HepG2 (cell line): ENCODE data around the gene PARP11. TPM values are rescaled to one million over a fixed set of nuclear protein-coding genes. Genes with fewer than 3 reads are reported as not detected.

Experiments
- CEBPG ChIP-seq: IDR thresholded peaks from 2 replicates; pipeline ENCODE4 v1.6.1; 2016
- CREB1 ChIP-seq, 2 experiments: fragments of 450-650 bp in 1 of 2; IDR thresholded peaks; 2 replicates each; pipeline ENCODE4 v1.6.1; 2016 to 2017; ENCODE audit warnings: control low read depth in 1 of 2, mild to moderate bottlenecking in 1 of 2, missing compliant biosample characterization in 1 of 2, missing genetic modification characterization in 1 of 2
- DMTF1 ChIP-seq: sonication (generic); formaldehyde crosslinking; IDR thresholded peaks from 2 replicates; pipeline ENCODE4 v1.4.0; 2020; ENCODE audit warnings: mild to moderate bottlenecking, missing genetic modification reagents
- E2F1 ChIP-seq: sonication (generic); formaldehyde crosslinking; IDR thresholded peaks from 2 replicates; pipeline ENCODE4 v1.5.0; 2020; ENCODE audit warnings: missing genetic modification reagents
- HOMEZ ChIP-seq: IDR thresholded peaks from 2 replicates; pipeline ENCODE4 v1.6.1; 2016; ENCODE audit warnings: low read depth
- KDM2A ChIP-seq: sonication (generic); formaldehyde crosslinking; IDR thresholded peaks from 2 replicates; pipeline ENCODE4 v1.4.0; 2020; ENCODE audit warnings: low read depth, missing genetic modification reagents, borderline replicate concordance
- KLF11 ChIP-seq: IDR thresholded peaks from 2 replicates; pipeline ENCODE4 v1.6.1; 2016; ENCODE audit warnings: missing compliant biosample characterization
- NFYB ChIP-seq: sonication (generic); formaldehyde crosslinking; IDR thresholded peaks from 2 replicates; pipeline ENCODE4 v1.4.0; 2020; ENCODE audit warnings: missing genetic modification reagents
- NFYC ChIP-seq: IDR thresholded peaks from 2 replicates; pipeline ENCODE4 v1.6.1; 2016; ENCODE audit warnings: missing genetic modification reagents, missing compliant biosample characterization
- PHF8 ChIP-seq: sonication (generic); formaldehyde crosslinking; IDR thresholded peaks from 2 replicates; pipeline ENCODE4 v1.5.0; 2020; ENCODE audit warnings: missing genetic modification reagents
- RBFOX2 ChIP-seq: fragments of 200-400 bp; formaldehyde crosslinking; IDR thresholded peaks from 2 replicates; pipeline ENCODE4 v1.6.1; 2017; ENCODE audit warnings: low read depth, mild to moderate bottlenecking, low read length
- SAP130 ChIP-seq: IDR thresholded peaks from 2 replicates; pipeline ENCODE4 v1.6.1; 2016; ENCODE audit warnings: low read depth
- ZFP36L1 ChIP-seq: sonication (generic); formaldehyde crosslinking; IDR thresholded peaks from 2 replicates; pipeline ENCODE4 v1.8.0; 2022; ENCODE audit warnings: mild to moderate bottlenecking, missing genetic modification reagents, moderate library complexity
- ZMYM4 ChIP-seq: sonication (generic); formaldehyde crosslinking; IDR thresholded peaks from 2 replicates; pipeline ENCODE4 v1.8.1; 2023; ENCODE audit warnings: mild to moderate bottlenecking, missing genetic modification reagents
- ZNF18 ChIP-seq: sonication (generic); formaldehyde crosslinking; IDR thresholded peaks from 2 replicates; pipeline ENCODE4 v1.8.0; 2022; ENCODE audit warnings: mild to moderate bottlenecking, missing genetic modification reagents; ENCODE audit not compliant: insufficient replicate concordance
- ZNF460 ChIP-seq: sonication (generic); formaldehyde crosslinking; IDR thresholded peaks from 2 replicates; pipeline ENCODE4 v1.5.1; 2020; ENCODE audit warnings: missing genetic modification reagents, mild to moderate bottlenecking, borderline replicate concordance
- ZNF574 ChIP-seq: sonication (generic); formaldehyde crosslinking; IDR thresholded peaks from 2 replicates; pipeline ENCODE4 v1.4.0; 2020; ENCODE audit warnings: missing genetic modification reagents
- ZNF775 ChIP-seq: sonication (generic); formaldehyde crosslinking; IDR thresholded peaks from 2 replicates; pipeline ENCODE4 v1.4.0; 2020; ENCODE audit warnings: missing genetic modification reagents, mild to moderate bottlenecking, moderate library complexity, borderline replicate concordance
- polyA plus RNA-seq, 8 experiments: library from polyadenylated mRNA; depleted of rRNA in 3 of 8; stranded (reverse) in 7 of 8; unstranded in 1 of 8; fragments of >200 nt; fragmentation: Illumina TruSeq in 4 of 8; extraction: Trizol in 4 of 8; gene quantifications; 2 replicates each; pipeline versions ENCODE4 v1.2.1 to v1.2.3, GENCODE V29; 2011 to 2016; ENCODE audit warnings: low read depth in 4 of 8, missing spikeins in 1 of 8, mixed read lengths in 1 of 8; ENCODE audit not compliant: insufficient read depth in 1 of 8
- total RNA-seq, 5 experiments: library from RNA; depleted of rRNA; stranded (reverse); fragments of >200 nt; fragmentation: Illumina TruSeq; extraction: Trizol; gene quantifications; 2 replicates each; pipeline ENCODE4 v1.2.3, GENCODE V29; 2016; ENCODE audit warnings: low read depth in 1 of 5

PARP11 gene
- total and polyA plus RNA-seq, 2 of the 13 experiments (the other 11 are each of a cell fraction or from before 2014, with no cell fraction given): 4.0 to 7.6 TPM

GRCh38 chr12:3872800-3873636 is at the start of gene PARP11 (continued):
- TF ChIP-seq RBFOX2 (peak; percentile 59), DMTF1 (no peak), ZMYM4 (CRISPR knock-in tag) (peak; percentile 73), E2F1 (CRISPR knock-in tag) (peak; percentile 63), CREB1 (IDR thresholded peaks at IDR 0.05) (peak; percentile 61), CREB1 (CRISPR knock-in tag; IDR thresholded peaks at IDR 0.05) (peak; percentile 83), NFYB (CRISPR knock-in tag) (peak; percentile 73), HOMEZ (peak; percentile 71), ZNF775 (CRISPR knock-in tag) (no peak), NFYC (CRISPR knock-in tag) (peak; percentile 71), KLF11 (no peak), PHF8 (peak; percentile 76), CEBPG (CRISPR knock-in tag) (no peak), ZNF460 (CRISPR knock-in tag) (no peak), ZNF574 (CRISPR knock-in tag) (0 out of 2 replicates have a peak, but pooled peaks have one; percentile 41), SAP130 (CRISPR knock-in tag) (peak; percentile 77), ZNF18 (peak; percentile 50), KDM2A (CRISPR knock-in tag) (peak; percentile 58; the same call in 1 of the 2 replicates), ZFP36L1 (0 out of 2 replicates have a peak, but pooled peaks have one; percentile 49)
